HepG2 (cell line): ENCODE data around the gene METTL4. TPM values are rescaled to one million over a fixed set of nuclear protein-coding genes. Genes with fewer than 3 reads are reported as not detected.
A peak's percentile ranks its signal among the peaks of the same experiment; 100 is the strongest.

Source experiments
- ADNP ChIP-seq: sonication (generic); formaldehyde crosslinking; IDR thresholded peaks from 2 replicates; pipeline ENCODE4 v1.4.0; 2020; ENCODE audit warnings: missing genetic modification reagents
- ATRX ChIP-seq: sonication (generic); formaldehyde crosslinking; IDR thresholded peaks from 2 replicates; pipeline ENCODE4 v1.4.0; 2020; ENCODE audit warnings: missing genetic modification reagents, borderline replicate concordance
- BCL6 ChIP-seq: IDR thresholded peaks from 2 replicates; pipeline ENCODE4 v1.6.1; 2016; ENCODE audit warnings: missing genetic modification reagents, missing compliant biosample characterization
- CEBPB ChIP-seq: IDR thresholded peaks from 2 replicates; pipeline ENCODE4 v1.6.1; 2011; ENCODE audit warnings: low read depth, low read length, improper control_type of control experiment, borderline replicate concordance
- CHD2 ChIP-seq: IDR thresholded peaks from 2 replicates; pipeline ENCODE4 v1.6.1; 2011; ENCODE audit warnings: low read depth, low read length, improper control_type of control experiment
- ETV6 ChIP-seq: sonication (generic); formaldehyde crosslinking; conservative IDR thresholded peaks from 2 replicates; pipeline ENCODE4 v1.4.0; 2020; ENCODE audit warnings: missing genetic modification reagents
- FIP1L1 ChIP-seq: fragments of 200-400 bp; formaldehyde crosslinking; IDR thresholded peaks from 2 replicates; pipeline ENCODE4 v1.6.1; 2018; ENCODE audit warnings: low read depth, mild to moderate bottlenecking, low read length, moderate library complexity, borderline replicate concordance; ENCODE audit not compliant: insufficient read depth
- ISX ChIP-seq: sonication (generic); formaldehyde crosslinking; conservative IDR thresholded peaks from 2 replicates; pipeline ENCODE4 v1.5.0; 2020; ENCODE audit warnings: missing genetic modification reagents
- JUN ChIP-seq: sonication (generic); formaldehyde crosslinking; IDR thresholded peaks from 2 replicates; pipeline ENCODE4 v1.4.0; 2020; ENCODE audit warnings: mild to moderate bottlenecking, missing genetic modification reagents
- KLF6 ChIP-seq: IDR thresholded peaks from 2 replicates; pipeline ENCODE4 v1.8.0; 2016; ENCODE audit warnings: missing biosample characterization, missing genetic modification reagents
- PITX1 ChIP-seq: sonication (generic); formaldehyde crosslinking; IDR thresholded peaks from 2 replicates; pipeline ENCODE4 v1.5.1; 2020; ENCODE audit warnings: mild to moderate bottlenecking, missing genetic modification reagents
- RARA ChIP-seq: IDR thresholded peaks from 2 replicates; pipeline ENCODE4 v1.6.1; 2016; ENCODE audit warnings: missing genetic modification reagents, missing compliant biosample characterization
- RFX3 ChIP-seq: IDR thresholded peaks from 2 replicates; pipeline ENCODE4 v1.6.1; 2016; ENCODE audit warnings: missing biosample characterization, missing genetic modification reagents
- SCMH1 ChIP-seq: sonication (generic); formaldehyde crosslinking; IDR thresholded peaks from 2 replicates; pipeline ENCODE4 v1.9.0; 2021; ENCODE audit warnings: missing genetic modification reagents, mild to moderate bottlenecking, borderline replicate concordance
- SP1 ChIP-seq, 2 experiments: fragments of 450-650 bp in 1 of 2; sonication (generic) in 1 of 2; formaldehyde crosslinking in 1 of 2; IDR thresholded peaks; 2 replicates each; pipeline versions ENCODE4 v1.4.0 to v1.6.1; 2016 to 2020; ENCODE audit warnings: missing genetic modification reagents in 1 of 2
- SRY ChIP-seq: sonication (generic); formaldehyde crosslinking; IDR thresholded peaks from 2 replicates; pipeline ENCODE4 v1.8.0; 2022; ENCODE audit warnings: mild to moderate bottlenecking, missing genetic modification reagents
- TARDBP ChIP-seq: sonication (generic); formaldehyde crosslinking; IDR thresholded peaks from 2 replicates; pipeline ENCODE4 v1.8.0; 2022; ENCODE audit warnings: mild to moderate bottlenecking, missing genetic modification reagents
- TBX2 ChIP-seq: sonication (generic); formaldehyde crosslinking; IDR thresholded peaks from 2 replicates; pipeline ENCODE4 v1.5.0; 2020; ENCODE audit warnings: missing genetic modification reagents, mild to moderate bottlenecking, borderline replicate concordance
- ZFAT ChIP-seq: sonication (generic); formaldehyde crosslinking; conservative IDR thresholded peaks from 2 replicates; pipeline ENCODE4 v1.8.1; 2023; ENCODE audit warnings: missing genetic modification reagents, inconsistent platforms
- ZHX1 ChIP-seq: sonication (generic); formaldehyde crosslinking; IDR thresholded peaks from 2 replicates; pipeline ENCODE4 v1.8.1; 2022; ENCODE audit warnings: low read depth, mild to moderate bottlenecking, missing genetic modification reagents
- ZNF501 ChIP-seq: sonication (generic); formaldehyde crosslinking; IDR thresholded peaks from 2 replicates; pipeline ENCODE4 v1.5.1; 2020; ENCODE audit warnings: mild to moderate bottlenecking, moderate library complexity, missing genetic modification reagents
- ZNF598 ChIP-seq: sonication (generic); formaldehyde crosslinking; IDR thresholded peaks from 2 replicates; pipeline ENCODE4 v1.5.1; 2020; ENCODE audit warnings: mild to moderate bottlenecking, missing genetic modification reagents, borderline replicate concordance
- ZNF614 ChIP-seq: IDR thresholded peaks from 2 replicates; pipeline ENCODE4 v1.6.1; 2018; ENCODE audit warnings: missing biosample characterization, missing genetic modification reagents, inconsistent platforms, borderline replicate concordance
- ZNF879 ChIP-seq: sonication (generic); formaldehyde crosslinking; IDR thresholded peaks from 2 replicates; pipeline ENCODE4 v1.8.1; 2023; ENCODE audit warnings: missing genetic modification reagents
- polyA plus RNA-seq, 8 experiments: library from polyadenylated mRNA; depleted of rRNA in 3 of 8; stranded (reverse) in 7 of 8; unstranded in 1 of 8; fragments of >200 nt; fragmentation: Illumina TruSeq in 4 of 8; extraction: Trizol in 4 of 8; gene quantifications; 2 replicates each; pipeline versions ENCODE4 v1.2.1 to v1.2.3, GENCODE V29; 2011 to 2016; ENCODE audit warnings: low read depth in 4 of 8, missing spikeins in 1 of 8, mixed read lengths in 1 of 8; ENCODE audit not compliant: insufficient read depth in 1 of 8
- total RNA-seq, 5 experiments: library from RNA; depleted of rRNA; stranded (reverse); fragments of >200 nt; fragmentation: Illumina TruSeq; extraction: Trizol; gene quantifications; 2 replicates each; pipeline ENCODE4 v1.2.3, GENCODE V29; 2016; ENCODE audit warnings: low read depth in 1 of 5
- TF ChIP-seq, protein P1 (sequence below): sonication (generic); formaldehyde crosslinking; IDR thresholded peaks from 2 replicates; pipeline ENCODE4 v1.4.0; 2020; ENCODE audit warnings: mild to moderate bottlenecking, missing genetic modification reagents

METTL4 gene
- total and polyA plus RNA-seq, 2 of the 13 experiments (the other 11 are each of a cell fraction or from before 2014, with no cell fraction given) = 6.8 to 8.1 TPM

DNA sequence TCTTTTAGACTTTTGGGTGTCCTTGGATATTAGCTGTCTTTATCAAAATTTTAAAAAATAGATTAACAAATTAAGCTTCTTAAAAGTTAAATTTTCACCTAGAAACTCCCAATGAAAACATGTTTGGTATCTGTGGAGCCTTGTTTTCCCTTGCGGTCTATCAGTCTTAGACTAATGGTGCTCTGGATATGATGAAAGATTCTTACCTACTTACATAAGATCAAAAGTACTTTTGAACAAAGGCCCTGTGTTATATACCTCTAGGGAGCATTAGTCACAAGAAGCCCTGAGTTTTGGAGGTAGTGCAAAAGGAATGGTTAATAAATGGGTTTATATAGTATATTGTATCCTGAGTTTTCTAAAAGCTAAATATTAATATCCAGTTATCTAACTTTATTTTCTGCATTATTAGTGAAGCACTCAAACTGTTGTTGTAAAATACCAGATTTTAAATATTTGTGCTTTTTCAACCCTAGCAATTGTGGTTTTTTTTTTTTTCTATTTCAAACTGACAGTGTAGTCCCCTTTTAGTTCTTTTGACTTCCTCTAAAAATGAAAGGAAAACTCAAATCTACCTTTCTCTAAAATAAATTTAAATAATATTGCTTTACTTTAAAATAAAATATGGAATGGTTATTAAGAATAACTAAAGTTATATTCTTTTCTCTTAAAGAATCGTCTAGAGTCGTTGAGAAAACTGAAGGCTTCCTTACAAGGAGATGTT, 18.2 kb upstream of the METTL4 start (continued):
- TF ChIP-seq ZHX1 = no peak
- no peak for TF ChIP-seq ZFAT (CRISPR knock-in tag)
- no peak for TF ChIP-seq ZNF598
- no peak for TF ChIP-seq SP1 (IDR thresholded peaks at IDR 0.05)
- no peak for TF ChIP-seq SP1 (CRISPR knock-in tag; IDR thresholded peaks at IDR 0.05)
- no peak for TF ChIP-seq SCMH1 (CRISPR knock-in tag)
- TF ChIP-seq ADNP (CRISPR knock-in tag) = no peak
- no peak for TF ChIP-seq ZNF879
- TF ChIP-seq JUN (CRISPR knock-in tag) = no peak
- no peak for TF ChIP-seq ZNF501
- TF ChIP-seq CEBPB = peak; percentile 62; the same call in 1 of the 2 replicates
- no peak for TF ChIP-seq RFX3 (CRISPR knock-in tag)
- TF ChIP-seq TARDBP = no peak
- 0 out of 2 replicates have a peak, but pooled peaks have one; percentile 26 for TF ChIP-seq KLF6 (CRISPR knock-in tag)
- TF ChIP-seq TBX2 (CRISPR knock-in tag) = no peak
- TF ChIP-seq RARA (CRISPR knock-in tag) = no peak
- TF ChIP-seq, protein P1, sequence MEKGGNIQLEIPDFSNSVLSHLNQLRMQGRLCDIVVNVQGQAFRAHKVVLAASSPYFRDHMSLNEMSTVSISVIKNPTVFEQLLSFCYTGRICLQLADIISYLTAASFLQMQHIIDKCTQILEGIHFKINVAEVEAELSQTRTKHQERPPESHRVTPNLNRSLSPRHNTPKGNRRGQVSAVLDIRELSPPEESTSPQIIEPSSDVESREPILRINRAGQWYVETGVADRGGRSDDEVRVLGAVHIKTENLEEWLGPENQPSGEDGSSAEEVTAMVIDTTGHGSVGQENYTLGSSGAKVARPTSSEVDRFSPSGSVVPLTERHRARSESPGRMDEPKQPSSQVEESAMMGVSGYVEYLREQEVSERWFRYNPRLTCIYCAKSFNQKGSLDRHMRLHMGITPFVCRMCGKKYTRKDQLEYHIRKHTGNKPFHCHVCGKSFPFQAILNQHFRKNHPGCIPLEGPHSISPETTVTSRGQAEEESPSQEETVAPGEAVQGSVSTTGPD (CRISPR knock-in tag) = no peak
- TF ChIP-seq ATRX (CRISPR knock-in tag) = no peak
- no peak for TF ChIP-seq PITX1 (CRISPR knock-in tag)
- no peak for TF ChIP-seq ETV6 (CRISPR knock-in tag)
- TF ChIP-seq FIP1L1 = no peak
- TF ChIP-seq SRY (CRISPR knock-in tag) = no peak
- no peak for TF ChIP-seq BCL6 (CRISPR knock-in tag)
- no peak for TF ChIP-seq CHD2
- peak; percentile 72; the same call in 1 of the 2 replicates for TF ChIP-seq ZNF614 (CRISPR knock-in tag)
- TF ChIP-seq ISX (CRISPR knock-in tag) = no peak
